Neural progenitor cell (in vitro differentiated cells): ENCODE results near the gene S100A3.

Source experiments
- CTCF ChIP-seq: fragments of 200-600 bp; sonication (generic); IDR thresholded peaks from 2 replicates; pipeline ENCODE4 v1.5.1; 2017; ENCODE audit warnings: antibody characterized with exemption, mild to moderate bottlenecking
- EZH2 ChIP-seq: fragments of 200-600 bp; sonication (generic); IDR thresholded peaks from 2 replicates; pipeline ENCODE4 v1.6.1; 2017; ENCODE audit warnings: antibody characterized with exemption, mild to moderate bottlenecking, moderate library complexity

- TF ChIP-seq CTCF: peak; percentile 5
- no peak for TF ChIP-seq EZH2
These were observed 36.0 kb downstream of the S100A3 start for GRCh38 chr1:153513023-153513422.
